Suprapubic skin (tissue), 3 donors: ENCODE data around the gene ALPG.

ENCODE experiments used
- EP300 ChIP-seq: sonication (generic); formaldehyde crosslinking; IDR thresholded peaks from one replicate; pipeline ENCODE4 v1.6.1; 2017; ENCODE audit warnings: antibody characterized with exemption
- POLR2A ChIP-seq, 2 donors: fragments of 450-650 bp; IDR thresholded peaks; one replicate each; pipeline ENCODE4 v1.6.1; 2017; ENCODE audit warnings: antibody characterized with exemption in 2 of 2, mild to moderate bottlenecking in 2 of 2, moderate library complexity in 2 of 2
- TF ChIP-seq, protein P1 (sequence below), 2 donors: fragments of 200-600 bp in 1 of 2; fragments of 450-650 bp in 1 of 2; sonication (generic) in 1 of 2; IDR thresholded peaks; one replicate each; pipeline ENCODE4 v1.5.1; 2016 to 2019; ENCODE audit warnings: antibody characterized with exemption in 2 of 2, mild to moderate bottlenecking in 1 of 2, moderate library complexity in 1 of 2

DNA sequence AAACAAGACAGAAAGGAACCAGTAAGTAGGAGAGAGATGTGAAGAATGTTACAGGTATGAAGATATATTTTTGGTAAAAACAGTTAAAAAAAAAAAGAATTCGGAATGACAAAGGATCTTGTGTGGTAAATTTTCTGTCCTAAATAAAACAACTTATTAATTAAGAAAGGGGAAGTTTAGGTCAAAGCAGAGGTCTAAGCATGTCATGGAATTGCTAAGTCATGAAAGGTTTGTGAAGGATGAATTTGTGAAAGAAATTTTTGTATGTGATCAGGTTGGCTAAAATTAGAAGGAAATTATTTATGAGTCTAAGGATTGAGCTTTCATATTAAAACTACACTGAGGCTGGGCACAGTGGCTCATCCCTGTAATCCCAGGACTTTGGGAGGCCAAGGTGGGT is 11.1 kb upstream of the ALPG start:
- TF ChIP-seq, protein P1, sequence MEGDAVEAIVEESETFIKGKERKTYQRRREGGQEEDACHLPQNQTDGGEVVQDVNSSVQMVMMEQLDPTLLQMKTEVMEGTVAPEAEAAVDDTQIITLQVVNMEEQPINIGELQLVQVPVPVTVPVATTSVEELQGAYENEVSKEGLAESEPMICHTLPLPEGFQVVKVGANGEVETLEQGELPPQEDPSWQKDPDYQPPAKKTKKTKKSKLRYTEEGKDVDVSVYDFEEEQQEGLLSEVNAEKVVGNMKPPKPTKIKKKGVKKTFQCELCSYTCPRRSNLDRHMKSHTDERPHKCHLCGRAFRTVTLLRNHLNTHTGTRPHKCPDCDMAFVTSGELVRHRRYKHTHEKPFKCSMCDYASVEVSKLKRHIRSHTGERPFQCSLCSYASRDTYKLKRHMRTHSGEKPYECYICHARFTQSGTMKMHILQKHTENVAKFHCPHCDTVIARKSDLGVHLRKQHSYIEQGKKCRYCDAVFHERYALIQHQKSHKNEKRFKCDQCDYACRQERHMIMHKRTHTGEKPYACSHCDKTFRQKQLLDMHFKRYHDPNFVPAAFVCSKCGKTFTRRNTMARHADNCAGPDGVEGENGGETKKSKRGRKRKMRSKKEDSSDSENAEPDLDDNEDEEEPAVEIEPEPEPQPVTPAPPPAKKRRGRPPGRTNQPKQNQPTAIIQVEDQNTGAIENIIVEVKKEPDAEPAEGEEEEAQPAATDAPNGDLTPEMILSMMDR (IDR thresholded peaks at IDR 0.05), result no peak
- no peak for TF ChIP-seq EP300
- no peak for TF ChIP-seq POLR2A (IDR thresholded peaks at IDR 0.05)
